IMR-90 (cell line): ENCODE measurements around the gene PPFIBP2. TPM values are rescaled to one million over a fixed set of nuclear protein-coding genes. Genes with fewer than 3 reads are reported as not detected.

Experiments
- ATAC-seq: fragments of 200-7000 bp; cut with Tn5 transposase; 2 replicates; pipeline ENCODE4 v1.9.1; 2020; ENCODE audit warnings: low read depth, mild to moderate bottlenecking, moderate library complexity
- BruUV-seq: library from RNA; stranded (reverse); fragments of 400-500 nt; replicated peaks from 2 replicates; lab custom pipeline; 2021; lab: Mats Ljungman, UMichigan
- CTCF ChIA-PET: fragments of 300-600 bp; formaldehyde crosslinking; extraction: SDS; loops from one replicate; lab custom pipeline; 2021; ENCODE audit warnings: antibody characterized with exemption; lab: Yijun Ruan, JAX
- POLR2A ChIA-PET: fragments of 300-600 bp; sonication (Branson Sonifier 250); formaldehyde crosslinking; loops from one replicate; lab custom pipeline; 2022; ENCODE audit warnings: antibody characterized with exemption; ENCODE audit not compliant: unreplicated experiment; lab: Charles Lee
- DNase-seq: peaks from one replicate; pipeline ENCODE4 v3.0.0; 2013
- H2AFZ ChIP-seq: replicated peaks from 2 replicates; pipeline ENCODE3; 2013; ENCODE audit warnings: low read length, mild to moderate bottlenecking; ENCODE audit not compliant: poor library complexity
- H2AK5ac ChIP-seq: 2 replicates; pipeline ENCODE4 v1.6.1; 2013; ENCODE audit warnings: low read depth, low read length, inconsistent platforms
- H2AK9ac ChIP-seq: replicated peaks from 2 replicates; pipeline ENCODE3; 2013; ENCODE audit warnings: mild to moderate bottlenecking, low read depth, low read length, moderate library complexity; ENCODE audit not compliant: poor library complexity
- H2BK120ac ChIP-seq: 2 replicates; pipeline ENCODE4 v1.6.1; 2013; ENCODE audit warnings: low read depth, low read length, inconsistent platforms
- H2BK15ac ChIP-seq: 3 replicates; pipeline ENCODE4 v1.6.1; 2013; ENCODE audit warnings: low read depth, low read length, inconsistent platforms
- H2BK20ac ChIP-seq: 2 replicates; pipeline ENCODE4 v1.6.1; 2013; ENCODE audit warnings: low read depth, mild to moderate bottlenecking, inconsistent platforms, low read length, moderate library complexity
- H2BK5ac ChIP-seq: 2 replicates; pipeline ENCODE4 v1.6.1; 2013; ENCODE audit warnings: mild to moderate bottlenecking, low read depth, low read length, inconsistent platforms; ENCODE audit not compliant: poor library complexity, severe bottlenecking
- H3K14ac ChIP-seq: replicated peaks from 2 replicates; pipeline ENCODE4 v1.6.1; 2013; ENCODE audit warnings: low read depth, low read length, inconsistent platforms
- H3K18ac ChIP-seq: 2 replicates; pipeline ENCODE4 v1.6.1; 2013; ENCODE audit warnings: low read depth, low read length, control low read depth
- H3K23ac ChIP-seq: 2 replicates; pipeline ENCODE4 v1.6.1; 2013; ENCODE audit warnings: low read depth, low read length, inconsistent platforms
- H3K27ac ChIP-seq: 2 replicates; pipeline ENCODE4 v1.5.1; 2013; ENCODE audit warnings: mild to moderate bottlenecking, control low read depth, low read length; ENCODE audit not compliant: insufficient read depth
- H3K27me3 ChIP-seq: 2 replicates; pipeline ENCODE4 v1.6.1; 2013; ENCODE audit warnings: low read length; ENCODE audit not compliant: control insufficient read depth, insufficient read depth
- H3K36me3 ChIP-seq: 2 replicates; pipeline ENCODE4 v1.6.1; 2013; ENCODE audit warnings: low read length, mixed read lengths; ENCODE audit not compliant: control insufficient read depth, insufficient read depth
- H3K4ac ChIP-seq: 2 replicates; pipeline ENCODE4 v1.6.1; 2013; ENCODE audit warnings: low read depth, low read length, inconsistent platforms
- H3K4me1 ChIP-seq: 2 replicates; pipeline ENCODE4 v1.6.1; 2013; ENCODE audit warnings: low read length, mixed read lengths; ENCODE audit not compliant: control insufficient read depth, insufficient read depth
- H3K4me2 ChIP-seq: 2 replicates; pipeline ENCODE4 v1.6.1; 2013; ENCODE audit warnings: low read depth, mild to moderate bottlenecking, control low read depth, low read length, moderate library complexity
- H3K4me3 ChIP-seq: 2 replicates; pipeline ENCODE4 v1.5.1; 2013; ENCODE audit warnings: low read depth, mild to moderate bottlenecking, control low read depth, low read length, moderate library complexity; ENCODE audit not compliant: insufficient read depth
- H3K56ac ChIP-seq: 2 replicates; pipeline ENCODE4 v1.6.1; 2013; ENCODE audit warnings: low read length, inconsistent platforms; ENCODE audit not compliant: insufficient read depth; ENCODE audit errors: extremely low read depth
- H3K79me1 ChIP-seq, 2 experiments: 2 replicates each; pipeline ENCODE4 v1.6.1; 2013; ENCODE audit warnings: low read length in 2 of 2, inconsistent platforms in 1 of 2, low read depth in 1 of 2
- H3K9ac ChIP-seq: 2 replicates; pipeline ENCODE4 v1.6.1; 2013; ENCODE audit warnings: low read depth, low read length, control low read depth
- H3K9me1 ChIP-seq: 2 replicates; pipeline ENCODE4 v1.6.1; 2013; ENCODE audit warnings: low read length, inconsistent platforms; ENCODE audit not compliant: insufficient read depth
- H3K9me3 ChIP-seq: 2 replicates; pipeline ENCODE4 v1.6.1; 2013; ENCODE audit warnings: low read length; ENCODE audit not compliant: control insufficient read depth, insufficient read depth
- H4K20me1 ChIP-seq: 2 replicates; pipeline ENCODE4 v1.6.1; 2013; ENCODE audit warnings: low read length, inconsistent platforms; ENCODE audit not compliant: insufficient read depth
- H4K5ac ChIP-seq: 2 replicates; pipeline ENCODE4 v1.6.1; 2013; ENCODE audit warnings: mild to moderate bottlenecking, low read depth, low read length, control low read depth
- H4K8ac ChIP-seq, 2 experiments: 2 replicates each; pipeline ENCODE4 v1.6.1; 2013; ENCODE audit warnings: low read depth in 2 of 2, low read length in 2 of 2, control low read depth in 1 of 2, inconsistent platforms in 1 of 2
- H4K91ac ChIP-seq: 2 replicates; pipeline ENCODE4 v1.6.1; 2013; ENCODE audit warnings: low read depth, low read length, inconsistent platforms; ENCODE audit not compliant: insufficient read depth
- MAZ ChIP-seq: IDR thresholded peaks from 2 replicates; pipeline ENCODE4 v1.6.1; 2012; ENCODE audit warnings: low read depth, mild to moderate bottlenecking, low read length, improper control_type of control experiment, moderate library complexity, borderline replicate concordance
- RAD21 ChIP-seq: IDR thresholded peaks from 2 replicates; pipeline ENCODE4 v1.6.1; 2012; ENCODE audit warnings: low read length, improper control_type of control experiment
- RCOR1 ChIP-seq: IDR thresholded peaks from 2 replicates; pipeline ENCODE4 v1.6.1; 2012; ENCODE audit warnings: mild to moderate bottlenecking, low read length, improper control_type of control experiment; ENCODE audit not compliant: insufficient replicate concordance
- WGBS, 2 experiments: methylation state at CpG; one replicate each; pipeline versions ENCODE4 v1.1.5 to v1.1.7; 2013; ENCODE audit warnings: missing lambda C conversion rate in 2 of 2; ENCODE audit not compliant: insufficient read length in 1 of 2; ENCODE audit errors: extremely low coverage in 2 of 2; 5-methylcytosine and 5-hydroxymethylcytosine counted together
- dilution Hi-C: fragments of 300-500 bp; cut with HindIII; formaldehyde crosslinking; loops from one replicate; pipeline ENCODE4 v1.14.3; 2018; ENCODE audit warnings: low sequenced_read_pairs; ENCODE audit not compliant: unreplicated experiment
- in situ Hi-C: fragments of 300-500 bp; cut with MboI; formaldehyde crosslinking; loops from 3 replicates; pipeline ENCODE4 v1.14.3; 2019; ENCODE audit warnings: low sequenced_read_pairs, inconsistent platforms, mixed read lengths
- intact Hi-C: fragments of 100-400 bp; cut with micrococcal nuclease; formaldehyde crosslinking; loops from 2 replicates; pipeline ENCODE4 v1.10.0; 2022
- polyA plus RNA-seq, 3 experiments: library from polyadenylated mRNA; depleted of rRNA; stranded (reverse); fragments of >200 nt; gene quantifications; 2 replicates each; pipeline ENCODE4 v1.2.3, GENCODE V29; 2012; ENCODE audit warnings: low replicate concordance in 1 of 3
- total RNA-seq: library from RNA; depleted of rRNA; stranded (reverse); fragments of >200 nt; gene quantifications from 2 replicates; pipeline ENCODE4 v1.2.3, GENCODE V29; 2012
- TF ChIP-seq, protein P1 (sequence below): fragments of 150-350 bp; IDR thresholded peaks from 2 replicates; pipeline ENCODE4 v1.6.1; 2016; ENCODE audit warnings: low read depth, mild to moderate bottlenecking, low read length, moderate library complexity, borderline replicate concordance

The PPFIBP2 gene
- total and polyA plus RNA-seq, 2 of the 4 experiments (the other 2 are of a cell fraction), result 6.0 to 11.8 TPM

DNA sequence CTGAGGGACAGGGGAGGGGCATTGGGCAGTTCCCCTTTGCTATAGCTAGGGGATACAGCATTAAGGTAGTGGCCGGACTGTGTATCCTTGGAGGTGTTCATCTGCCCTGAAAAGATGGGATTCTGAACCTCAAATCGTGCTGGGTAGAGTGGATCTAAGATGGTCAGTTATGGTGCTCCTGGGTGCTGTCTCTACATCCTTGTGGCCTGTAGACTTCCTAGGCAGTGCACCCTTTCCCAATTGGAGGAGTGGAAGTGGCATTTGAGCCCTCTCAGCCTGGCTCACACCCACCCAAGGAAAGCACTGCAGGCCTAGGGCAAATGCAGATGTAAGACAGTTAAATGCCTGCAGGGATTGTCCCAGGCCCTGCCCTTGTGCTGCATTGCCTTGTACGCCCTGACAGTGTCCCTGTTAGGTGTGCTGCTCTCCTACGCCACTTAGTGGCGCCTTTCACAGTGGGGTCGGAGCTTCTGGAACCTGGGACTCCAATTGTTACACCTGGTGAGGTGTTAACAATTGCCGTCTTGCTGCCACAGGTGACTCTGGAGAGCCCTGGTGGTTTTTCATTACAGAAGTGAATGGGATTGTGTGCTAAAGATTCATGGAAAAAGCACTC is 35.0 kb downstream of the PPFIBP2 start:
- Histone ChIP-seq H2BK20ac (no peak overlapping the region), H4K91ac (no peak overlapping the region), H3K4me2 (no peak overlapping the region), H2AK5ac (no peak overlapping the region), H3K56ac (no peak overlapping the region), H3K23ac (no peak overlapping the region), H3K79me1 (no peaks in the 10 kb centered on the region), H3K18ac (no peak overlapping the region), H3K9me1 (no peaks in the 10 kb centered on the region; the same call in 1 of the 2 replicates), H4K8ac (no peak overlapping the region), H2AFZ (no peak overlapping the region), H3K9me3 (no peaks in the 10 kb centered on the region), H2AK9ac (no peak overlapping the region), H3K14ac (no peak overlapping the region), H3K36me3 (no peaks in the 10 kb centered on the region), H2BK120ac (no peak overlapping the region), H4K5ac (no peak overlapping the region), H2BK5ac (no peak overlapping the region), H3K27me3 (peaks cover 2% of the 10 kb centered on the region; the same call in 1 of the 2 replicates), H3K4ac (no peak overlapping the region), H2BK15ac (no peak overlapping the region), H3K27ac (no peak overlapping the region), H3K4me3 (no peak overlapping the region), H4K20me1 (no peaks in the 10 kb centered on the region), H3K4me1 (peaks cover 3% of the 10 kb centered on the region), H3K9ac (no peak overlapping the region)
- in situ Hi-C loops, result no loop called here
- no peak for DNase-seq
- CTCF ChIA-PET, result no interaction called here
- dilution Hi-C loops, result no loop called here
- WGBS, 2 experiments, result 49% methylated on average over 4 of the region's 7 CpGs; no CpG with 5 or more reads in 1 of the 2 experiments
- BruUV-seq, result no TSS peak
- intact Hi-C loops, result no loop called here
- ATAC-seq, result no peak
- TF ChIP-seq RCOR1, result no peak
- TF ChIP-seq MAZ, result no peak
- TF ChIP-seq RAD21, result no peak
- TF ChIP-seq, protein P1, sequence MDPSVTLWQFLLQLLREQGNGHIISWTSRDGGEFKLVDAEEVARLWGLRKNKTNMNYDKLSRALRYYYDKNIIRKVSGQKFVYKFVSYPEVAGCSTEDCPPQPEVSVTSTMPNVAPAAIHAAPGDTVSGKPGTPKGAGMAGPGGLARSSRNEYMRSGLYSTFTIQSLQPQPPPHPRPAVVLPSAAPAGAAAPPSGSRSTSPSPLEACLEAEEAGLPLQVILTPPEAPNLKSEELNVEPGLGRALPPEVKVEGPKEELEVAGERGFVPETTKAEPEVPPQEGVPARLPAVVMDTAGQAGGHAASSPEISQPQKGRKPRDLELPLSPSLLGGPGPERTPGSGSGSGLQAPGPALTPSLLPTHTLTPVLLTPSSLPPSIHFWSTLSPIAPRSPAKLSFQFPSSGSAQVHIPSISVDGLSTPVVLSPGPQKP, result no peak
- POLR2A ChIA-PET, result no interaction called here
